CD4-positive, alpha-beta T cell treated with Interleukin-2 at 100 ng/mL for 4 hours (primary cell): ENCODE results near the gene STRIP2.
"Not testable (repeated sequence)": the region's sequence is repeated elsewhere in the genome, so short reads cannot be mapped to it uniquely, and the experiment has no call there.

ENCODE experiments used
- DNase-seq: peaks from one replicate; pipeline ENCODE4 v3.0.0-alpha.2; 2020; ENCODE audit warnings: low spot score

Gene STRIP2

GRCh38 chr7:129497156-129497555, 62.9 kb downstream of the STRIP2 start:
- DNase-seq: no peak

GRCh38 chr7:129498021-129498420, 63.8 kb downstream of the STRIP2 start:
- no peak for DNase-seq

DNA sequence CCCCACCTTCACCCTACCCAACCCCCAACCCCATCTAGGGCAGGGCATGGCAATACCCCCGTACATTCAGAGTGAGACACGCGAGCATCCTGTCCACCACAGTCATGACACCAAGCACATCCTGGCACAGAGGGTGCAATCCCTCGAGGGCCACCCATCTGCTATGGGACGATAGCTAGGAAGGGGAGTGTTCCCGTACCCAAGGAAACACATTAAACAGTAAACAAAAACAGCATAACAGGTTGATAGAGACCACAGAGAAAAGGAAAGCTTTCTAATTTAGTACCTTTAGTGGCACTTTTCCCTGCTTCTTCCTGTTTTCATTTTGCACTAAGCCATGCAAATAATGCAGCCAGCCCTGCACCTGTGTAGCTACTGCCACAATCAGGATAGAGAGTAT, 65.8 kb downstream of the STRIP2 start:
- no peak for DNase-seq

- DNase-seq: peak; percentile 95
Measured at GRCh38 chr7:129501760-129502707, 67.8 kb downstream of the STRIP2 start, which contains the start of gene SMKR1. SMKR1 (plus strand) TSS chr7:129502531; CDS start chr7:129502825, 294 bp downstream.

DNA sequence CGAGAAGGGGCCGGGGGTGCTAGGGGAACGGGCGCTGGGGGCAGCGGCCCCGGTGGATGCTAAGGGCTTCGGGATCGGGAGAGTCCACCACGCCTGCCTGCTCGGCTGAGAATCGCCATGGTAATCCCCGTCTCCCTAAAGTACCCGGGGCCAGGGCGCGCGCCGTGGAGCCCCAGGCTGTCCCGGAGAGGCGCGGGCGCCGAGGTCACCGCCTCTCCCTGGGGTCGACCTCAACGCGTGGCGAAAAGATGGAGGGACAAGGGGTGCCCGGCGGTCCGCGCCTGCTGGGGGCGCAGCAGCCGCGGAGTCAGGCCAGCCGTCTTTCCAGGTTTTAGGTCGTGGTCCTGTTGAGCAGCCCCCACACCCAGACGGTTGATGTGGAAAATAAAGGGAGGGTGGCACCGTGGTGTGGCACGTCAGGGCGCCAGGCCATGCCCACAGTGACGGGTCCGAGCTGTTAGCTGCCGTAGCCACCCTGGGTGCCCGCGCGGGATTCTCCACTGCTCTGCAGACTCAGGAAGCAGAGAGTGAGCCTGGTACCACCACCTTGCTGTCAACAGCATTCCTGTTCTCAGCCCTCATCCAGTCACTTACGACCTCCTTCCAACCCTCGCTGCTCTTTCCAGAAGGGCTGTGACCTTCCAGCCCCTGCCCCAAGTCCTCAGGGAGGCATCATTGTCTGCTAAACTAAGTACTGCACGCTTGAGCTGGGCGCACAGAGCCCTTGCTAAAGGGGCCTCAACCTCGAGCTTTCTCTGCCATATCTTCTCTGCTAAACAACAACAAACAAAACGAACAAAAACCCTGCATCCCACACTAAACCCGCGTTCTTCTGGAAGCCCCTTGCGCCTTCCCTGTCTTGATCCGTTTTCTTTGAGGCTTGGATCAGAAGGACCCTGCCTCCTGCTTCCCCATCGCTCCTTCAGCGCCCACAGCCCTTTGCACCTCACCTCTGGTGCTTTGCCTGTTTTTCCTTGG, 68.8 kb downstream of the STRIP2 start:
- DNase-seq: peak; percentile 3

GRCh38 chr7:129503725-129504124, 69.5 kb downstream of the STRIP2 start:
- no peak for DNase-seq

DNA sequence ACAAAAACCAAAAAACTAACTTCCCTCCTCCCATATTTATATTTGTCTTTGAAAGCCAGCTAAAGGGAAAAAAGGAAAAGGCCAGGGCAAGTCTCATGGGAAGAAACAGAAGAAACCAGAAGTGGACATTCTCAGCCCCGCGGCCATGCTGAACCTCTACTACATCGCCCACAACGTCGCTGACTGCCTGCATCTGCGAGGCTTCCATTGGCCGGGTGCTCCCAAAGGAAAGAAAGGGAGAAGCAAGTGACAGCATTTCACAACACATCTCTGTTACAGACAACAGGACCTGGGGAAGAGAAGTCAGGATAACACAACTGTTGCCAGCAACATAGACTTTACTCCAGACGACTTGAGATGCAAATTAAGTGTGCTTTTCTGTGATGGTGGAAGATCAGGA, 78.0 kb downstream of the STRIP2 start:
- DNase-seq: no peak

GRCh38 chr7:129513546-129513945, 79.3 kb downstream of the STRIP2 start:
- DNase-seq: no peak

- DNase-seq: no peak
Measured at GRCh38 chr7:129514683-129515082, 80.5 kb downstream of the STRIP2 start.

DNA sequence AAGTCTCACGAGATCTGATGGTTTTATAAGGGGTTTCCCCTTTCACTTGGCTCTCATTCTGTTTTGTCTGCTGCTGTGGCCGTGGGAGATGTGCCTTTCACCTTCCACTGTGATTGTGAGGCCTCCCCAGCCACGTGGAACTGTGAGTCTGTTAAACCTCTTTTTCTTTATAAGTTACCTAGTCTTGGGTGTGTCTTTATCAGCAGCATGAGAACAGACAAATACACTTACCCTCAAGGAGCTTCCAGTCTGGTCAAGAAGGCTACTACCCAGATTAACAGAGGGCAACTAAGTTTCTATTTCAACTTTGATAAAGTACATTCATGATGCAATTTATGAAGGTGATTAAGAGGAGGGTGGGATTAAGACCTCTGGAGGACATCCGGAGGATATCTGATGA, 81.1 kb downstream of the STRIP2 start:
- no peak for DNase-seq

DNA sequence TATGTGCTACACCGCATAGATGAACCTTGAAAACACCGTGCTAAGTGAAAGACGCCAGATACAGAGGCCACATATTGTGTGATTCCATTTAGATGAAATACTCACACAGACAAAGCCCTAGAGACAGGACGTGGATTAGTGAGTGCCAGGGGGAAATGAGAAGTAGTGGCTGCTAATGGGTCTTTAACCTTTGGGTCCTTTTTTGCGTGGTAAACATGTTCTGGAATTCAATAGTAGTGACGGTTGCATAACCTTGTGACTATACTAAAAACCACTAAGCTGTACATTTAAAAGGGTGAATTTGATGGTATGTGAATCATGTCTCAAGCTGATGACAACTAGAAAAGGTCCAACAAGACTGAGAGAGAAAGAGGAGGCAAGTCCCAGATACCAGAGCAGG, 83.7 kb downstream of the STRIP2 start:
- no peak for DNase-seq

DNA sequence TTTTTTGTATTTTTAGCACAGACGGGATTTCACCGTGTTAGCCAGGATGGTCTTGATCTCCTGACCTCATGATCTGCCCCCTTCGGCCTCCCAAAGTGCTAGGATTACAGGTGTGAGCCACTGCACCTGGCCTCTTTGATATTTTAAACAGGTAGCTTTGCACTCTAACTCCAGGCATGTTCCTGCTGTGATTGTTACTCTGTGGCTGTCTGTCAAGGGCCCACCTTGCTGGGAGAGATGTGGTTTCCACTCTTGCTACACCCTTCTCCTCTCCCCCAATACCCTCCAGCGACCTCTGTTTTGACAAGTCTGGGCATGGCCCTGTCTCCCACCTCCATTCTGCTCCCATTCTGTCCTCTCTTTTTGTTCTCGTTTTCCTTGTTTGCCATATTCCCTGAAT, 85.2 kb downstream of the STRIP2 start:
- DNase-seq: no peak

DNA sequence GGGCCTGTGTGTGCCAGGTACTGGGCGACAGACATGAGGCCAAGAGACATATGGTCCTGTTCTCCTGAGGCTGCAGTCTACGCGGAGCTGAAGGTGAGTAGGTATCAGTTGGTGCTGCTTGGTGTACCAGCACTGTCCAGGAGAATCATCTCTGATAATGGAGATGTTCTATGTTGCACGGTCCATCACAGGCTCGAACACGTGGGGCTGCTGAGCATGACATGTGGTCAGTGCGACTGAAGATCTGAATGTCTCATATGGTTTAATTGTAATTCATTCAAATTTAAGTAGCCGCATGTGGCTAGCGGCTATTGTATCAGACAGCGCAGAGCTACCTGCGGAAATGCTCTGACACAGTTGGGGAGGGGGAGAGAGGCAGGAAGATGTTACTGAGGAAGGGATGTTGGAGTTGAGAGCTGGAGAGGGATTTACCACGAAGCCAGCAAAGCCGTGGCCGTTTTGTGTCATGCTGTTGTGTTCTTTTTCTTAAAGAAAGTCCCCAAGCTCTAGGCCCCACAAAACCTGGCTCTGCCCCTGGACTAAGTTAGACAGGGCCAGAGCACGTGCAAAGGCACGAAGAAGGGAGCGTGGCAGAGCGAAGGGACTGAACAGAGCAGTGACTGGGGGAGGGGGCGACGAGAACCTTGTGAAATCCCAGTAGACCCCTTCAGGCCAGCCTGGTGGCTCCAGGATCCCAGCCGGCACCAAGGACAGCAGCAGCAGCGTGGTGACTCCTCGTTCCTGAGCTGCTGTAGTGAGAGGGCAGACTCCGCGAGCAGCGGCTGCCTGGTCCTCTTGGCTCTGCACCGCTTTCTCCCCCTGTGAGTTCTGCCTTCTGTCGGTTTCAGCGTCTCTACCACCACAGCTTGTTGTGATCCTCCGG, 88.1 kb downstream of the STRIP2 start:
- DNase-seq: no peak

GRCh38 chr7:129522971-129523340, 88.7 kb downstream of the STRIP2 start:
- no peak for DNase-seq

DNA sequence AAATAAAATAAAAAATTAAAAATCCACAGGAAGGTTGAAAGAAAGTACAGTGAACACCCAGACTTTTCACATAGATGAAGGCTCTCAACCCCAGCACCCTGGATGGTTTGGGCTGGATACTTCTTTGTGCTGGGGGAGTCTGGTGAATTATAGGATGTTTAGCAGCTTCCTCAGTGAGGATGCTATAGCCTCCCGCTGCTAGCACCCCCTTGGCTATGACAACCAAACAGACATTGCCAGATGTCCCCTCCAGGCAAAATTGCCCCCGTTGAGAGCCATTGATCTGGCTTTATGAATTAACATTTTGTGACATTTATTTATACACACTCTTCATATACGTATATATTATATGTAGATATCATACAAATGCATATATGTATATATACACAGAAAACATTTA, 89.7 kb downstream of the STRIP2 start:
- no peak for DNase-seq

GRCh38 chr7:129524405-129524804, 90.2 kb downstream of the STRIP2 start:
- DNase-seq: not testable (repeated sequence)

DNA sequence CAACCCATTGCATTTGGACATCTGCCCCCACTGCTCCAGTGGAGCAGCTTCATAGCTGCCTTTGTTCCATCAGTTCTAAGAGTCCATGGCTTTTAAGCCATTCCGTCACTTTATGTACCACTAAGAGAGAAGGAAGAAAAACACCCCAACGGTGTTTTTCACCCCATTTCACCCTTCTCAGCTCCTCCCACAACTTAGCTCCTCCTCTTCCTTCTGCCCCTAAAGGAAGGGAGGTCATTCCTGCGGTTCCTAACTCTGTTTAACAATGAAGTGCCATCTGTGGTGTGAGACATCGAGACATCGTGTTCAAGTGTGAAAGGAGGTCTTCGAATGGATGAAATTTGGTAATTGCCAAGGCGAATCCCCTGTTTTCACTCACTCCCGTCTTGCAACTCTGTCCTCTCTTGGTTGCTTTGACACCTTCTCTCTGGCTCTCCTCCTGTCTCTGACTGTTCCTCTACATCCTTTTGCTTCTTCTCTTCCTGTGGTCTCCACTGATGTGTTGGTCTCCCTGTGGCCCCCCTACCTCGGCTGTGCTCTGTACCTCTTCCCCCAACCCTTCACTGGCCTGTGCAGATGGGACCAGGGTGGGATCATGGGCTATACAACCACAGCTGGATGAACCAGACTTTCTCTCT, 91.1 kb downstream of the STRIP2 start:
- no peak for DNase-seq

DNA sequence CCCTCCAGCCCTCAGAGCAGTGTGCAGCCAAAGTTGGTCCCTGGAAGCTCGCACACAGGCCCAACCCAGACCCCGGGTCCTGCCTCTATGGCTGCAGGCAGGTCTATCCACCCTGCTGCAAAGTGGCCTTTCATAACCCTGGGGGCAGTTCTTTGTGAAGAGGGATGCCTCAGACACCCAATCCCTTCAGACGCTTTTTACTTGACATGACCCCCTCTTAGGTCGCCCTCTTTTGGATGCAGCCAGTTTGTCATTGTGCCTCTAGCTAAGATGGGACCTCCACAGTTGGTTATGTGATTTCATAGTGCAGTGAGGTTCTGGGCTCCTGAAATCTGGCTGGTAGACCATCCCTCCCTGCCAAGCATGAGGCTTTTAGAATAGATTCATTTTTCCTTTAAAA, 95.4 kb downstream of the STRIP2 start:
- DNase-seq: no peak

GRCh38 chr7:129530795-129531391, 96.7 kb downstream of the STRIP2 start:
- peak; percentile 47 for DNase-seq

DNA sequence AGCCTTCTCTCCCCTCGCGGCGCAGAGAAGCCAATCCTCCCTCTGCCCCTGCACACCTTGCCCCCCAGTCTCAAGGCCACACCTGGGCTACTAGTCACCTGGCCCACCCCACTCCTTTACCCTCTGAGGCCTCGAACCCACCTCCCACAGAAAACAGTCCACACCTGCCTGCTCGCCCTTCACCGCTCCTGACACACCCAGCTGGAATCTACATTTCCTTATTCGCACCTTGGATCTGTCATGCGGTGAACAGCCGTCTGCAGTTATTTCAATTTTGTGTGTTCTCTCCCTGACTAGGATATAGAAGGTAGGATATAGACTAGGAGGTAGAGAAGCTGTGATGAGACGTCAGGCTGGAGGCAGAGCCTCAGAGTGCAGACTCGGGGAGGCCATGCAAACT, 97.5 kb downstream of the STRIP2 start:
- no peak for DNase-seq

- DNase-seq: no peak
Measured at GRCh38 chr7:129532375-129532774, 98.1 kb downstream of the STRIP2 start.
